Gastrocnemius medialis (tissue), 4 donors: ENCODE measurements around the gene ZNF770.

Source experiments
- POLR2A ChIP-seq, 2 donors: fragments of 450-650 bp; IDR thresholded peaks; one replicate each; pipeline ENCODE4 v1.6.1; 2017; ENCODE audit warnings: antibody characterized with exemption in 2 of 2, mild to moderate bottlenecking in 2 of 2, moderate library complexity in 2 of 2
- TF ChIP-seq, protein P1 (sequence below), 5 experiments: fragments of 450-650 bp in 3 of 5; fragments of 200-600 bp in 2 of 5; sonication (generic) in 2 of 5; IDR thresholded peaks in 4 of 5; conservative IDR thresholded peaks in 1 of 5; 1 replicate in 4 of 5; 2 replicates in 1 of 5; pipeline ENCODE4 v1.5.1; 2016 to 2019; ENCODE audit warnings: antibody characterized with exemption in 5 of 5, mild to moderate bottlenecking in 3 of 5, moderate library complexity in 3 of 5

DNA sequence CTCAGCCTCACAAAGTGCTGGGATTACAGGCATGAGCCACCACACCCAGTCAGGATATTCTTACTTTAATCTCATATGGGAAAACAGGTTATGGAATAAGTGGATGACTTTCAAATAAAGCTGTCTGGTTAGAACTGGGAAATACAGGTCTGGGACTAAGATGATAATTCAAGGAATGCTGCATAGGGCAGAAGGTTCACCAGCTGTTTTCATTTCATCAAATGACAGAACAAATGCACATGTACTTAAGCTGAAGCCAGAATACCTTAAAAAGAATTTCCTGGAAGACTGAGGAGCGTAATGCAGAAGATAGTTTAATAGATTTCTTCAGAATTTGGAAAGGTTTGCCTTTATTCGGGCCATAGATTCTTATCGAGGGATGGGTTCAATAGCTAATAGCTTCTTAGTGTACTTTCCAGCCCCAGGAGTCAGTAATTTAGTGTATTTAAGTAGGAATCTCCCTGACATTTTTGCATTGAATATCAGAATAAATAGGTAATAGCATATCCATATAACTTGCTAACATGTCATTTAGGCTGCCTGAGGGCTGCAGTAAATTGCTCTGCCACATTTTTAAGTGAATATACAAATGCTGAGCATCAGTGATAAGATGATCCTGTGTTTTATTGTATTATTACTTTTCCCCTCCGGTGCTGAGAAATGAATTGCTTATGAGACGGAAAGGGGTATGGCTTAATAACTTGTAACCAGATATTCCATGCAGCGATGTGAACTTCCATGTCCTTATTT, 40.3 kb upstream of the ZNF770 start:
- TF ChIP-seq, protein P1, sequence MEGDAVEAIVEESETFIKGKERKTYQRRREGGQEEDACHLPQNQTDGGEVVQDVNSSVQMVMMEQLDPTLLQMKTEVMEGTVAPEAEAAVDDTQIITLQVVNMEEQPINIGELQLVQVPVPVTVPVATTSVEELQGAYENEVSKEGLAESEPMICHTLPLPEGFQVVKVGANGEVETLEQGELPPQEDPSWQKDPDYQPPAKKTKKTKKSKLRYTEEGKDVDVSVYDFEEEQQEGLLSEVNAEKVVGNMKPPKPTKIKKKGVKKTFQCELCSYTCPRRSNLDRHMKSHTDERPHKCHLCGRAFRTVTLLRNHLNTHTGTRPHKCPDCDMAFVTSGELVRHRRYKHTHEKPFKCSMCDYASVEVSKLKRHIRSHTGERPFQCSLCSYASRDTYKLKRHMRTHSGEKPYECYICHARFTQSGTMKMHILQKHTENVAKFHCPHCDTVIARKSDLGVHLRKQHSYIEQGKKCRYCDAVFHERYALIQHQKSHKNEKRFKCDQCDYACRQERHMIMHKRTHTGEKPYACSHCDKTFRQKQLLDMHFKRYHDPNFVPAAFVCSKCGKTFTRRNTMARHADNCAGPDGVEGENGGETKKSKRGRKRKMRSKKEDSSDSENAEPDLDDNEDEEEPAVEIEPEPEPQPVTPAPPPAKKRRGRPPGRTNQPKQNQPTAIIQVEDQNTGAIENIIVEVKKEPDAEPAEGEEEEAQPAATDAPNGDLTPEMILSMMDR (IDR thresholded peaks at IDR 0.05 in 4 of 5, conservative IDR thresholded peaks at IDR 0.05 in 1 of 5): no peak
- no peak for TF ChIP-seq POLR2A (IDR thresholded peaks at IDR 0.05)
